ENCODE results near the gene AKR1C8.
"Not testable (repeated sequence)": the region's sequence is repeated elsewhere in the genome, so short reads cannot be mapped to it uniquely, and the experiment has no call there.

AKR1C8 gene

GRCh38 chr10:5184987-5185775 lies at the start of gene AKR1C8:
Gene AKR1C8 (minus strand): TSS chr10:5185150. CDS start chr10:5185104, 46 bp downstream.
- DNase-seq, result no peak

- DNase-seq, result no peak
Measured at GRCh38 chr10:5234106-5234860, 49.3 kb upstream of the AKR1C8 start.

GRCh38 chr10:5233324-5233723 lies 48.4 kb upstream of the AKR1C8 start:
- no peak for DNase-seq

- DNase-seq, result no peak
Measured at GRCh38 chr10:5229019-5229418, 44.1 kb upstream of the AKR1C8 start.

GRCh38 chr10:5222942-5223341 lies 38.0 kb upstream of the AKR1C8 start:
- DNase-seq, result not testable (repeated sequence)

GRCh38 chr10:5219262-5219661 lies 34.3 kb upstream of the AKR1C8 start:
- DNase-seq, result no peak

GRCh38 chr10:5216801-5217200 lies 31.9 kb upstream of the AKR1C8 start:
- no peak for DNase-seq

GRCh38 chr10:5211696-5212536 lies 27.0 kb upstream of the AKR1C8 start:
- no peak for DNase-seq

- DNase-seq, result not testable (repeated sequence)
Measured at GRCh38 chr10:5210261-5210660, 25.3 kb upstream of the AKR1C8 start.

GRCh38 chr10:5209776-5210175 lies 24.8 kb upstream of the AKR1C8 start:
- DNase-seq, result not testable (repeated sequence)

- DNase-seq, result no peak
Measured at GRCh38 chr10:5206799-5207198, 21.8 kb upstream of the AKR1C8 start.

GRCh38 chr10:5199398-5199797 lies 14.4 kb upstream of the AKR1C8 start:
- no peak for DNase-seq

- no peak for DNase-seq
Measured at GRCh38 chr10:5198386-5198785, 13.4 kb upstream of the AKR1C8 start.

- DNase-seq, result no peak
Measured at GRCh38 chr10:5196702-5197113, 11.8 kb upstream of the AKR1C8 start, which contains the start of gene AKR1C4. Gene AKR1C4 (plus strand): TSS chr10:5196837. CDS start chr10:5196868, 31 bp downstream.

- no peak for DNase-seq
Measured at GRCh38 chr10:5195727-5196374, 10.9 kb upstream of the AKR1C8 start.

- no peak for DNase-seq
Measured at GRCh38 chr10:5194431-5194830, 9.5 kb upstream of the AKR1C8 start.

- no peak for DNase-seq
Measured at GRCh38 chr10:5188358-5188757, 3.4 kb upstream of the AKR1C8 start.

- DNase-seq, result no peak
Measured at GRCh38 chr10:5187867-5188266, 2.9 kb upstream of the AKR1C8 start.

- no peak for DNase-seq
Measured at GRCh38 chr10:5183923-5184322, 1.0 kb downstream of the AKR1C8 start.

GRCh38 chr10:5180503-5180902 lies 4.4 kb downstream of the AKR1C8 start:
- not testable (repeated sequence) for DNase-seq

- DNase-seq, result not testable (repeated sequence)
Measured at GRCh38 chr10:5175581-5175980, 9.4 kb downstream of the AKR1C8 start.

- DNase-seq, result no peak
Measured at GRCh38 chr10:5168897-5169420, 16.0 kb downstream of the AKR1C8 start.

All from NCI-H1694 (cell line).